ENCODE results near the gene HAAO.

DNA sequence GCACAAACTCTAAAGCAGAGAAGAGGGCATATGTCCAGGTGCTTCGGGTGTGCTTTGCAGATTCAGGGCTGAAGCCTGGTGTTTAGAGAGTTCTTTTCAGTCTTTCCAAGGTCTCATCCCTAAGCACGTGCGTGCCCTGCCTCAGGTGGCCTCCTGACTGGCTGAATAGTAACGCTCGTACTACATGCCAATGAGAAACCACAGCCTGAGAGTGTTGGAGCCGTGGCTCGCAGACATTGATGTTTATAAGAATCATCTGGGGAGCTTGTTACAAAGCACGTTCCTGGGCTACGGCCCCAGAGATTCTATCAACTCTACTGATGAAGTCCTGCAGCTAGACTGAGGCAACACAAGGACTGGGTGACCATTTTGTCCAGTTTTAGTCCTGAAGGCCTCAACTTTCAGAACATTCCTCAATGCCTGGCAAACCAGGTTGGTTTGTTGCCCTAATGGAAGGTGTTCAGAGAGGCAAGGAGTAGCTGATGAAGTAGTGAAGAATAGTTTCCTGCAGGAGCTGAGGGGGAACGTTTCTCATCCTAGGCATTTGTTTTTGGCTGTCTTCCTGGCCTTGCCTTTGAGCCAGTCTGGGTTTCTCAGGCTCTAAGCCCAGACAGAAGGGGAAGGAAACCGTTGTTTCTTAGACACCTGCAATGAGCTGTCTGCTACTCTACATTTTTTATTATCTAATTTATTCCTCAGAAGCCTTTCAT, 31.5 kb upstream of the HAAO start:
- no peak for TF ChIP-seq CTCF (IDR thresholded peaks at IDR 0.05)
- no peak for TF ChIP-seq POLR2A (IDR thresholded peaks at IDR 0.05)
